HG02763 (cell line): ENCODE data around the gene ANKH.

ENCODE experiments used
- ATAC-seq: cut with Tn5 transposase; IDR thresholded peaks from one replicate; pipeline ENCODE4 v1.9.1; 2021; ENCODE audit warnings: mild to moderate bottlenecking, moderate library complexity; ENCODE audit not compliant: unreplicated experiment

The ANKH gene

GRCh38 chr5:14698495-14698894 is 173.1 kb downstream of the ANKH start:
- ATAC-seq: no peak

GRCh38 chr5:14696851-14697250 is 174.7 kb downstream of the ANKH start:
- ATAC-seq: no peak

- no peak for ATAC-seq
These were observed 175.5 kb downstream of the ANKH start for GRCh38 chr5:14696057-14696456.

GRCh38 chr5:14695152-14695551 is 176.4 kb downstream of the ANKH start:
- ATAC-seq: no peak

GRCh38 chr5:14693070-14693469 is 178.5 kb downstream of the ANKH start:
- ATAC-seq: no peak

- ATAC-seq: no peak
These were observed 184.4 kb downstream of the ANKH start for GRCh38 chr5:14687023-14687665.

GRCh38 chr5:14686517-14686916 is 185.1 kb downstream of the ANKH start:
- ATAC-seq: no peak

- ATAC-seq: peak; percentile 97
These were observed 185.8 kb downstream of the ANKH start for GRCh38 chr5:14685757-14686156.

- no peak for ATAC-seq
These were observed 186.8 kb downstream of the ANKH start for GRCh38 chr5:14684757-14685156.

GRCh38 chr5:14683906-14684455 is 187.6 kb downstream of the ANKH start:
- ATAC-seq: no peak

- ATAC-seq: no peak
These were observed 190.3 kb downstream of the ANKH start for GRCh38 chr5:14681236-14681752.

- no peak for ATAC-seq
These were observed 192.0 kb downstream of the ANKH start for GRCh38 chr5:14679595-14679994.

- no peak for ATAC-seq
These were observed 192.7 kb downstream of the ANKH start for GRCh38 chr5:14678773-14679334.

GRCh38 chr5:14676320-14676719 is 195.3 kb downstream of the ANKH start:
- peak; percentile 43 for ATAC-seq

GRCh38 chr5:14675865-14676300 is 195.7 kb downstream of the ANKH start:
- ATAC-seq: peak; percentile 40

- ATAC-seq: no peak
These were observed 196.4 kb downstream of the ANKH start for GRCh38 chr5:14674983-14675854.

GRCh38 chr5:14673443-14673842 is 198.1 kb downstream of the ANKH start:
- ATAC-seq: no peak

GRCh38 chr5:14672484-14673394 is 198.8 kb downstream of the ANKH start:
- no peak for ATAC-seq

- no peak for ATAC-seq
These were observed 199.5 kb downstream of the ANKH start for GRCh38 chr5:14672082-14672481.

- ATAC-seq: no peak
These were observed 200.2 kb downstream of the ANKH start for GRCh38 chr5:14671414-14671813.
